IMR-90 (cell line): ENCODE measurements around the gene THPO.

Experiments used
- BHLHE40 ChIP-seq: fragments of 150-350 bp; IDR thresholded peaks from 2 replicates; pipeline ENCODE4 v1.6.1; 2016; ENCODE audit warnings: mild to moderate bottlenecking, low read depth, low read length
- CHD1 ChIP-seq: IDR thresholded peaks from 2 replicates; pipeline ENCODE4 v1.6.1; 2012; ENCODE audit warnings: low read depth, low read length, improper control_type of control experiment
- MAFK ChIP-seq: IDR thresholded peaks from 2 replicates; pipeline ENCODE4 v1.6.1; 2012; ENCODE audit warnings: low read depth, low read length, improper control_type of control experiment
- MXI1 ChIP-seq: IDR thresholded peaks from 2 replicates; pipeline ENCODE4 v1.6.1; 2012; ENCODE audit warnings: low read depth, mild to moderate bottlenecking, low read length, moderate library complexity, borderline replicate concordance
- POLR2A ChIP-seq: IDR thresholded peaks from 2 replicates; pipeline ENCODE4 v1.6.1; 2012; ENCODE audit warnings: mild to moderate bottlenecking, low read depth, low read length
- RFX5 ChIP-seq: IDR thresholded peaks from 2 replicates; pipeline ENCODE4 v1.8.0; 2012; ENCODE audit warnings: low read depth, mild to moderate bottlenecking, low read length, moderate library complexity
- TF ChIP-seq, protein P1 (sequence below): conservative IDR thresholded peaks from 2 replicates; pipeline ENCODE4 v1.5.1; 2012; ENCODE audit warnings: mild to moderate bottlenecking, low read depth, low read length, improper control_type of control experiment

DNA sequence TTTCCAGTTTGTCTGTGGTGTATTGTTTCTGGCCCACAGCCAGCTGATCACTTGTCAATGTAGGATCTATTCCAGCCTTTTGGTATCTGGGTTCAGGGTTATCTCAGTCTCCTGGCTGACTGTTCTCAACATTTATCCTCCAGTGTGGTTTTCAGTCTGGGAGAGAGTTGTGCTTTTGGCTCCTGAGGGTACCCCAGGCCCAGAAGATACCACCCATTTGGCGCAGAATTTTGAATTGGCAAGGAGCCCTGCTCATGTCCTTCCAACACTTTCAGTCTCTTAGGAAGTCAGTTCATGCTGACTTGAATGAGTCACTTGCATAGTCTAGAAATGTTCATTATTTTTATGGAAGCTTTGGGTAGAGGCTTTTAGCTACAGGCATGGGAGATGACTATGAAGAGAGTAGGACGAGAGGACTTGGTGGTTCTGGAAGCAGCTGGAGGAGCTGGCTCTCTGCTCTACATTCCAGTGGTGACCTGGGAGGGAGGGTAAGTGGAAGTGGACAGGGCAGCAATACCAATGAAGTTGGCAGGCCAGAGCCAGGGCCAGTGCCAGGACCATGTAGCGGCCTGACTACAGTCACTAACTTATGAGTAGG, 9.3 kb downstream of the THPO start:
- TF ChIP-seq, protein P1, sequence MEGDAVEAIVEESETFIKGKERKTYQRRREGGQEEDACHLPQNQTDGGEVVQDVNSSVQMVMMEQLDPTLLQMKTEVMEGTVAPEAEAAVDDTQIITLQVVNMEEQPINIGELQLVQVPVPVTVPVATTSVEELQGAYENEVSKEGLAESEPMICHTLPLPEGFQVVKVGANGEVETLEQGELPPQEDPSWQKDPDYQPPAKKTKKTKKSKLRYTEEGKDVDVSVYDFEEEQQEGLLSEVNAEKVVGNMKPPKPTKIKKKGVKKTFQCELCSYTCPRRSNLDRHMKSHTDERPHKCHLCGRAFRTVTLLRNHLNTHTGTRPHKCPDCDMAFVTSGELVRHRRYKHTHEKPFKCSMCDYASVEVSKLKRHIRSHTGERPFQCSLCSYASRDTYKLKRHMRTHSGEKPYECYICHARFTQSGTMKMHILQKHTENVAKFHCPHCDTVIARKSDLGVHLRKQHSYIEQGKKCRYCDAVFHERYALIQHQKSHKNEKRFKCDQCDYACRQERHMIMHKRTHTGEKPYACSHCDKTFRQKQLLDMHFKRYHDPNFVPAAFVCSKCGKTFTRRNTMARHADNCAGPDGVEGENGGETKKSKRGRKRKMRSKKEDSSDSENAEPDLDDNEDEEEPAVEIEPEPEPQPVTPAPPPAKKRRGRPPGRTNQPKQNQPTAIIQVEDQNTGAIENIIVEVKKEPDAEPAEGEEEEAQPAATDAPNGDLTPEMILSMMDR, result no peak
- TF ChIP-seq MAFK (no peak), POLR2A (no peak), RFX5 (no peak), BHLHE40 (no peak), MXI1 (no peak), CHD1 (no peak)
